Naive thymus-derived CD4-positive, alpha-beta T cell (primary cell): ENCODE results near the gene ACSS1. TPM values are rescaled to one million over a fixed set of nuclear protein-coding genes. Genes with fewer than 3 reads are reported as not detected.

Source experiments
- ATAC-seq: fragments of 150-1000 bp; cut with Tn5 transposase; 2 replicates; pipeline ENCODE4 v1.10.0; 2021; ENCODE audit warnings: mild to moderate bottlenecking, moderate library complexity
- CTCF ChIA-PET: fragments of 350-600 bp; sonication (Branson Sonifier 250); formaldehyde crosslinking; loops from one replicate; lab custom pipeline; 2021; ENCODE audit warnings: antibody characterized with exemption; lab: Charles Lee
- POLR2A ChIA-PET: fragments of 350-600 bp; sonication (Branson Sonifier 250); formaldehyde crosslinking; loops from one replicate; lab custom pipeline; 2021; ENCODE audit warnings: antibody characterized with exemption, inconsistent platforms; lab: Charles Lee
- DNase-seq, 9 donors: peaks; one replicate each; pipeline versions ENCODE4 v3.0.0 to v3.0.0-alpha.2; 2020 to 2022; ENCODE audit warnings: mixed read lengths in 1 of 9
- H3K27ac ChIP-seq: one replicate; pipeline ENCODE4 v1.7.0; 2013; ENCODE audit warnings: mild to moderate bottlenecking, low read depth, low read length, moderate library complexity
- H3K27me3 ChIP-seq, 2 donors: one replicate each; pipeline ENCODE4 v1.7.0; 2013; ENCODE audit warnings: low read length in 2 of 2, mild to moderate bottlenecking in 2 of 2, moderate library complexity in 2 of 2; ENCODE audit not compliant: control insufficient read depth in 2 of 2, insufficient read depth in 2 of 2
- H3K36me3 ChIP-seq, 3 experiments: 1 replicate in 2 of 3; 2 replicates in 1 of 3; pipeline ENCODE4 v1.7.0; 2013; ENCODE audit warnings: low read length in 3 of 3, mild to moderate bottlenecking in 3 of 3, moderate library complexity in 1 of 3; ENCODE audit not compliant: insufficient read depth in 3 of 3, control insufficient read depth in 2 of 3
- H3K4me1 ChIP-seq, 2 donors: one replicate each; pipeline ENCODE4 v1.7.0; 2013; ENCODE audit warnings: low read length in 2 of 2, mild to moderate bottlenecking in 2 of 2, moderate library complexity in 1 of 2; ENCODE audit not compliant: control insufficient read depth in 2 of 2, insufficient read depth in 2 of 2
- H3K4me3 ChIP-seq: 2 replicates; pipeline ENCODE4 v1.7.0; 2013; ENCODE audit warnings: mild to moderate bottlenecking, low read length
- H3K9me3 ChIP-seq, 3 experiments: 1 replicate in 2 of 3; 2 replicates in 1 of 3; pipeline ENCODE4 v1.7.0; 2013; ENCODE audit warnings: low read length in 3 of 3; ENCODE audit not compliant: control insufficient read depth in 2 of 3
- H3K27ac Mint-ChIP-seq, 9 donors: one replicate each; pipeline ENCODE4 v1.8.0; 2020 to 2022; ENCODE audit warnings: mixed read lengths in 9 of 9, mild to moderate bottlenecking in 8 of 9, moderate library complexity in 5 of 9, inconsistent platforms in 2 of 9
- H3K27me3 Mint-ChIP-seq, 5 donors: one replicate each; pipeline ENCODE4 v1.8.0; 2021 to 2022; ENCODE audit warnings: mixed read lengths in 5 of 5, mild to moderate bottlenecking in 1 of 5
- H3K36me3 Mint-ChIP-seq, 5 donors: one replicate each; pipeline ENCODE4 v1.8.0; 2020 to 2022; ENCODE audit warnings: mixed read lengths in 5 of 5, mild to moderate bottlenecking in 3 of 5, inconsistent platforms in 1 of 5
- H3K4me1 Mint-ChIP-seq, 7 donors: one replicate each; pipeline ENCODE4 v1.8.0; 2020 to 2022; ENCODE audit warnings: mixed read lengths in 7 of 7, mild to moderate bottlenecking in 3 of 7, inconsistent platforms in 1 of 7
- H3K4me3 Mint-ChIP-seq, 10 donors: one replicate each; pipeline ENCODE4 v1.8.0; 2020 to 2022; ENCODE audit warnings: mild to moderate bottlenecking in 10 of 10, mixed read lengths in 10 of 10, moderate library complexity in 6 of 10, inconsistent platforms in 2 of 10
- H3K9me3 Mint-ChIP-seq, 11 donors: one replicate each; pipeline ENCODE4 v1.8.0; 2020 to 2022; ENCODE audit warnings: mixed read lengths in 11 of 11, mild to moderate bottlenecking in 4 of 11, inconsistent platforms in 1 of 11, moderate library complexity in 1 of 11
- intact Hi-C, 2 donors: fragments of 100-400 bp; cut with micrococcal nuclease; formaldehyde crosslinking; loops; one replicate each; pipeline ENCODE4 v1.15.1; 2023
- polyA plus RNA-seq, 2 donors: library from polyadenylated mRNA; unstranded; fragments of 300-500 nt; fragmentation: Illumina TruSeq; gene quantifications; one replicate each; pipeline ENCODE4 v1.2.3, GENCODE V29; 2021
- total RNA-seq, 6 experiments: library from RNA in 5 of 6; stranded (reverse) in 5 of 6; gene quantifications; 1 replicate in 5 of 6; 2 replicates in 1 of 6; pipeline ENCODE4 v1.2.3 and lab custom pipeline; 2021 to 2026

Gene ACSS1
- total and polyA plus RNA-seq, 7 experiments from 2014 or later, result 33.1 to 51.7 (median 39.7) TPM

- H3K36me3 Mint-ChIP-seq, result peaks cover 0 to 19% (median 0%) of the 10 kb centered on the region in 5 donors
- H3K27me3 ChIP-seq, result no peaks in the 10 kb centered on the region
- peaks cover 26 to 34% of the 10 kb centered on the region in 2 donors for H3K4me1 ChIP-seq
- no peak overlapping the region for H3K4me3 ChIP-seq
- intact Hi-C loops, result loop anchor here (10.0 kb wide), 1 partner anchor 1028 kb away; no protein-coding TSS in a partner anchor
- ChIA-PET CTCF (interaction anchor here (1.0 to 1.7 kb wide), 2 partner anchors 12 kb away, joined by 3 to 6 read pairs; no protein-coding TSS in a partner anchor), POLR2A (interaction anchor here (0.7 to 7.3 kb wide), 3 partner anchors 11 to 626 kb away, joined by 3 to 95 read pairs (median 4); partner anchors contain the start of gene APMAP)
- no peak overlapping the region for H3K27ac ChIP-seq
- H3K9me3 Mint-ChIP-seq, result no peaks in the 10 kb centered on the region
- H3K27me3 Mint-ChIP-seq, result peaks cover 0 to 6% (median 0%) of the 10 kb centered on the region in 5 donors
- peak overlapping the region in 6 of 9 donors; percentile 16 to 88 (median 70) for H3K27ac Mint-ChIP-seq
- H3K9me3 ChIP-seq, result no peaks in the 10 kb centered on the region
- peaks cover 0 to 18% (median 3%) of the 10 kb centered on the region in 3 experiments for H3K36me3 ChIP-seq
- ATAC-seq (no peak), DNase-seq (no peak)
- peaks cover 41 to 87% (median 67%) of the 10 kb centered on the region in 7 donors for H3K4me1 Mint-ChIP-seq
- H3K4me3 Mint-ChIP-seq, result peak overlapping the region in 1 of 10 donors; percentile 81
Measured at GRCh38 chr20:25052255-25053194, 5.4 kb downstream of the ACSS1 start.

DNA sequence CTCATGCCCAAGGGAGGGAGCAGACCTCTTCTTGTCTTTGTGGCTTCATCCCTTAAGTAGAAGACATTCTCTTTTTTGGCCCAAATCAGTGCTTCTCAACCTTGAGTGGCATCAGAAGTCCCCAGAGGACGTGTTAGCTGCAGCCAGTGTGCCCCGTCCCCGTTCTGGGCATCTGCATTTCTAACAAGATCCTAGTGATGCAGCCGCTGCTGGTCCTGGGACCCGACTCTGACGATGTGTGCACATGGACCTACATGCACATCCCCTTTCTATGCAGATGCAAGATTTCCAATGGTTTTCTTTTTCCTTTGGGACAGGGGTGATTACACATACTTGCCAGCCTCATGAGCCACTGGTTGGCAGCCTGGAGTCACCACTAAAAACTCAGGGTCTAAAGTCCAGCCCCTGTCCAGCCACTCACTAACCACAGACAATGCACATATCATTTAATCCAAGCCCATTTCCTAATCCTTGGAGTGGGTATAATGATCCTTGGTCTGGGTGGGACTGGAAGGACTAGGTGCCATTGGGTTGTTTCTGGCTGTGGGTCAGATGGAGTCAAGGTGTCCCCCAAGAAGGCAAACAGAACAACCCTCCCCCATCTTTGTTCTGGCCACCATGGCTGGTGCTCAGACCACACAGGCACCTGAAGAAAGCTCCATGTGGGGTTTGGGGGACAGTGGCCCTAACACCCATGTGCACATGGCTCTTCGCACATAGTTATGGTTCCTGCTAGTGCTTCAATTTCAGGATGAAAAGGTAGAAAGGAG lies 6.4 kb downstream of the ACSS1 start:
- H3K27me3 ChIP-seq, result no peaks in the 10 kb centered on the region
- peaks cover 0 to 27% (median 0%) of the 10 kb centered on the region in 5 donors for H3K36me3 Mint-ChIP-seq
- H3K4me1 Mint-ChIP-seq, result peaks cover 41 to 83% (median 67%) of the 10 kb centered on the region in 7 donors
- H3K9me3 Mint-ChIP-seq, result no peaks in the 10 kb centered on the region
- intact Hi-C loops, result loop anchor here (10.0 kb wide), 1 partner anchor 1027 kb away; no protein-coding TSS in a partner anchor
- ATAC-seq (no peak), DNase-seq (no peak)
- H3K4me3 Mint-ChIP-seq, result peak overlapping the region in 1 of 10 donors; percentile 2
- no peak overlapping the region for H3K4me3 ChIP-seq
- peak overlapping the region in 6 of 9 donors; percentile 7 to 83 (median 42) for H3K27ac Mint-ChIP-seq
- H3K36me3 ChIP-seq, result peaks cover 0 to 28% (median 3%) of the 10 kb centered on the region in 3 experiments
- peaks cover 24 to 34% of the 10 kb centered on the region in 2 donors for H3K4me1 ChIP-seq
- ChIA-PET POLR2A (no interaction called here), CTCF (interaction anchor here (1.0 kb wide), 1 partner anchor 13 kb away, joined by 3 read pairs; no protein-coding TSS in a partner anchor)
- H3K27ac ChIP-seq, result no peak overlapping the region
- no peaks in the 10 kb centered on the region for H3K9me3 ChIP-seq
- H3K27me3 Mint-ChIP-seq, result peaks cover 0 to 6% (median 0%) of the 10 kb centered on the region in 5 donors

DNA sequence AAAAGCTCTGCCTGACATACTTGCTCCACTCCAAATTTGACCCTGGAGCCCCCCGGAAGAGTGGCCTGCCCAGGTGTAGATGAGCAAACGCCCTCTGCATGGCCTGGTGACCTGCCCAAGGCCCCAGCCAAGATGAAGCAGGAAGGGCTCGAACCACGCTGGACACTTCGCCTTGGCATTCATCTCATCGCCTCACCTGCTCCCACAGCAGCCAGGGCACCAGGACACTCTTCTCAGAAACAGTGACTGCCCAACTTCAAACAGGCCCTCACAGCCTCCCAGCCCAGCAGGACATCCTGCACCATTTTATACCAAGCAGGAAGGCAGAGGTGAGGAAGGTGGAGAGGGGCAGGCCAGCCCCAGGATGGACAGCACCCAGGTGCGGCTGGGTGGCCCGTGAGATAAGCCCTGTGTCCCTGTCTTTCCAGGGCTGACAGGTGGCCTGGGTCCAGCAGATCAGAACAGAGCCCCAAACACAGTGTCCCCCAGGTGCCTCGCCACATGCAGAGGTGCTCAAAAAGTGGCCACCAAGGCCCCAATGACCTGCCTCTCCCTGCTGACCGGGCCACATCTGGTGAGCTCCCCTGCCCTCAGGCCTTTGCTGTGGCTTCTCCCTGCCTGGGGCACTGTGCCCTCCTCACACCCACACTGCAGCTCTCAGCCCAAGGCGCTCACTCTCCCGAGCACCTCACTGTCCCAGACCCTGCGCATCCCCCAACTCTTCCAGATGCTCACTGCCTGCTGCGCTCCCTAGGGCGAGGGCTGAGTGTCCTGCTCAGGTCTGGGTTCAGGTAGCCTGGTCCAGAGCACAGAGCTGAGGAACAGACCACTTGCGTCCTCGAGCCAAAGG lies 7.2 kb downstream of the ACSS1 start:
- Mint-ChIP-seq H3K36me3 (peaks cover 0 to 27% (median 0%) of the 10 kb centered on the region in 5 donors), H3K9me3 (no peaks in the 10 kb centered on the region), H3K27me3 (peaks cover 0 to 6% (median 0%) of the 10 kb centered on the region in 5 donors), H3K4me3 (peak overlapping the region in 1 of 10 donors; percentile 2), H3K27ac (peak overlapping the region in 6 of 9 donors; percentile 32 to 83 (median 64)), H3K4me1 (peaks cover 34 to 75% (median 58%) of the 10 kb centered on the region in 7 donors)
- intact Hi-C loops, result loop anchor here (10.0 kb wide), 1 partner anchor 1026 kb away; no protein-coding TSS in a partner anchor
- Histone ChIP-seq H3K27me3 (no peaks in the 10 kb centered on the region), H3K36me3 (peaks cover 0 to 34% (median 3%) of the 10 kb centered on the region in 3 experiments), H3K4me1 (peaks cover 15 to 27% of the 10 kb centered on the region in 2 donors), H3K9me3 (no peaks in the 10 kb centered on the region), H3K27ac (no peak overlapping the region), H3K4me3 (no peak overlapping the region)
- ATAC-seq (no peak), DNase-seq (no peak)
- POLR2A ChIA-PET, result interaction anchor here (0.6 kb wide), 1 partner anchor 46 kb away, joined by 4 read pairs; no protein-coding TSS in a partner anchor
- CTCF ChIA-PET, result interaction anchor here (0.8 kb wide), 1 partner anchor 11 kb away, joined by 3 read pairs; no protein-coding TSS in a partner anchor

GRCh38 chr20:25050082-25050481 lies 7.9 kb downstream of the ACSS1 start:
- intact Hi-C loops, result loop anchor here (10.0 kb wide), 1 partner anchor 1025 kb away; no protein-coding TSS in a partner anchor
- ATAC-seq (no peak), DNase-seq (no peak)
- peaks cover 0 to 27% (median 0%) of the 10 kb centered on the region in 5 donors for H3K36me3 Mint-ChIP-seq
- H3K9me3 ChIP-seq, result no peaks in the 10 kb centered on the region
- H3K27ac Mint-ChIP-seq, result peak overlapping the region in 4 of 9 donors; percentile 60 to 83 (median 62)
- no peaks in the 10 kb centered on the region for H3K9me3 Mint-ChIP-seq
- CTCF ChIA-PET, result interaction anchor here (0.8 to 1.8 kb wide), 2 partner anchors 11 to 15 kb away, joined by 3 to 6 read pairs; no protein-coding TSS in a partner anchor
- H3K27me3 ChIP-seq, result no peaks in the 10 kb centered on the region
- no peak overlapping the region for H3K27ac ChIP-seq
- no peak overlapping the region for H3K4me3 ChIP-seq
- H3K36me3 ChIP-seq, result peaks cover 0 to 34% (median 3%) of the 10 kb centered on the region in 3 experiments
- H3K4me1 Mint-ChIP-seq, result peaks cover 29 to 68% (median 52%) of the 10 kb centered on the region in 7 donors
- H3K4me1 ChIP-seq, result peaks cover 9 to 20% of the 10 kb centered on the region in 2 donors
- H3K27me3 Mint-ChIP-seq, result peaks cover 0 to 3% (median 0%) of the 10 kb centered on the region in 5 donors
- POLR2A ChIA-PET, result interaction anchor here (0.6 to 1.7 kb wide), 2 partner anchors 8 to 46 kb away, joined by 4 to 7 read pairs; partner anchors contain the start of gene ACSS1
- H3K4me3 Mint-ChIP-seq, result no peak overlapping the region

- peaks cover 0 to 23% (median 0%) of the 10 kb centered on the region in 5 donors for H3K36me3 Mint-ChIP-seq
- H3K9me3 ChIP-seq, result no peaks in the 10 kb centered on the region
- H3K4me3 ChIP-seq, result no peak overlapping the region
- peaks cover 0 to 34% (median 3%) of the 10 kb centered on the region in 3 experiments for H3K36me3 ChIP-seq
- DNase-seq (no peak), ATAC-seq (no peak)
- CTCF ChIA-PET, result interaction anchor here (0.8 to 1.8 kb wide), 2 partner anchors 12 to 15 kb away, joined by 3 to 6 read pairs; no protein-coding TSS in a partner anchor
- POLR2A ChIA-PET, result interaction anchor here (1.7 kb wide), 1 partner anchor 9 kb away, joined by 7 read pairs; the partner anchor contains the start of gene ACSS1
- no peaks in the 10 kb centered on the region for H3K27me3 Mint-ChIP-seq
- H3K4me1 Mint-ChIP-seq, result peaks cover 22 to 62% (median 46%) of the 10 kb centered on the region in 7 donors
- peak overlapping the region in 7 of 9 donors; percentile 46 to 83 (median 62) for H3K27ac Mint-ChIP-seq
- H3K27me3 ChIP-seq, result no peaks in the 10 kb centered on the region
- H3K4me1 ChIP-seq, result peaks cover 3 to 16% of the 10 kb centered on the region in 2 donors
- H3K9me3 Mint-ChIP-seq, result no peaks in the 10 kb centered on the region
- no peak overlapping the region for H3K27ac ChIP-seq
- H3K4me3 Mint-ChIP-seq, result peak overlapping the region in 1 of 10 donors; percentile 34
- intact Hi-C loops, result loop anchor here (10.0 kb wide), 1 partner anchor 1025 kb away; no protein-coding TSS in a partner anchor
Measured at GRCh38 chr20:25049261-25050060, 8.5 kb downstream of the ACSS1 start.
